Muscle of leg (tissue), 11 donors: ENCODE measurements around the gene FBXO42. TPM values are rescaled to one million over a fixed set of nuclear protein-coding genes. Genes with fewer than 3 reads are reported as not detected.
A peak's percentile ranks its signal among the peaks of the same experiment; 100 is the strongest.
"Not testable (repeated sequence)": the region's sequence is repeated elsewhere in the genome, so short reads cannot be mapped to it uniquely, and the experiment has no call there.

ENCODE experiments used
- DNase-seq: peaks from one replicate; pipeline ENCODE4 v3.0.0; 2013
- H3K27ac ChIP-seq: one replicate; pipeline ENCODE4 v1.5.1; 2013; ENCODE audit warnings: mild to moderate bottlenecking, low read length, control low read depth
- H3K27me3 ChIP-seq: one replicate; pipeline ENCODE4 v1.6.1; 2013; ENCODE audit warnings: low read length; ENCODE audit not compliant: control insufficient read depth, insufficient read depth
- H3K36me3 ChIP-seq: one replicate; pipeline ENCODE4 v1.6.1; 2013; ENCODE audit warnings: low read length; ENCODE audit not compliant: control insufficient read depth, insufficient read depth
- H3K4me1 ChIP-seq: one replicate; pipeline ENCODE4 v1.6.1; 2013; ENCODE audit warnings: low read length; ENCODE audit not compliant: control insufficient read depth, insufficient read depth
- H3K4me3 ChIP-seq: one replicate; pipeline ENCODE4 v1.5.1; 2013; ENCODE audit warnings: low read length, control low read depth
- H3K9me3 ChIP-seq: replicated peaks from 2 replicates; pipeline ENCODE4 v1.6.1; 2013; ENCODE audit warnings: low read depth, low read length; ENCODE audit not compliant: control insufficient read depth
- WGBS: methylation state at CpG from one replicate; pipeline ENCODE4 v1.1.5; 2013; ENCODE audit warnings: missing lambda C conversion rate; ENCODE audit not compliant: insufficient coverage; 5-methylcytosine and 5-hydroxymethylcytosine counted together
- polyA plus RNA-seq, 8 donors: library from polyadenylated mRNA; unstranded; fragments of 120-200 nt; gene quantifications; one replicate each; pipeline versions ENCODE4 v1.2.1 to v1.2.3, GENCODE V29; 2013; ENCODE audit warnings: inconsistent platforms in 1 of 8, low replicate concordance in 1 of 8; ENCODE audit not compliant: insufficient read length in 8 of 8, insufficient read depth in 1 of 8
- total RNA-seq: library from RNA; stranded (reverse); fragments of 120-200 nt; gene quantifications from one replicate; pipeline ENCODE4 v1.2.4, GENCODE V29; 2013

The FBXO42 gene
- total and polyA plus RNA-seq, 9 donors: 14.8 to 21.0 (median 16.5) TPM

DNA sequence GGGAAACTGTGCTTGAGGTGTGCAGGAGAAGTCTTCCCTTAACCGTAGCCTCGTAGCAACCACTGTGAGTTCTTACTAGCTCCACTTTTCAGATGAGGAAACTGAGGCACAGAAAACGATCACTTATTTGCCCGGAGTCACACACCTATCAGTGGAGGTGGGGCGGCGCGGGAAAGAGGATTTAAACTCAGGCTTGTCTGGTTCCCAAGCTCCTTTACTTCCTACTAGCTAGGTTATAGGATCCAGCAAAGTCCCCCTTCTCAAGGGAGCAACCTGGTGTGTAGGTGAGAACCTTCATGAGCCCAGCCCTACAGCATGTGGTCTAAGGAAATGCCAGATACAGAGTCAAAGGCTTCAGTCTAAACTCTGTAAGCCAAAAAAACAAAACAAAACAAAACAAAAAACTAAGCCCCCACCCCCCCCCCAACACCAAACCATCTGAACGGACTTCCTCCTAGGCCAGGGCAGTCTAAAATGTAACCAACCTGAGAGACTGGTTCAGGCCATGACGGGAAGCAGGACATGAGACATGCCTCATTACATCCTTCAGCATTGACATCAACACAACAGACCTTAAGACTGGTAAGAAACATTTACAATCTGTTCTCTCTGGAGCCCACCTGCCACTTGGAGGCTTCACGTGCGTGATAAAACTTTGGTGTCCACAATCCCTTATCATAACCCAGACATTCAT lies 709 bp upstream of the FBXO42 start:
- Histone ChIP-seq H3K4me1 (peaks cover 13% of the 10 kb centered on the region), H3K9me3 (no peaks in the 10 kb centered on the region), H3K4me3 (peak overlapping the region; percentile 99), H3K27me3 (no peaks in the 10 kb centered on the region), H3K36me3 (peaks cover 5% of the 10 kb centered on the region), H3K27ac (peak overlapping the region; percentile 90)
- no peak for DNase-seq
- 25% methylated on average over 4 of the region's 11 CpGs for WGBS

DNA sequence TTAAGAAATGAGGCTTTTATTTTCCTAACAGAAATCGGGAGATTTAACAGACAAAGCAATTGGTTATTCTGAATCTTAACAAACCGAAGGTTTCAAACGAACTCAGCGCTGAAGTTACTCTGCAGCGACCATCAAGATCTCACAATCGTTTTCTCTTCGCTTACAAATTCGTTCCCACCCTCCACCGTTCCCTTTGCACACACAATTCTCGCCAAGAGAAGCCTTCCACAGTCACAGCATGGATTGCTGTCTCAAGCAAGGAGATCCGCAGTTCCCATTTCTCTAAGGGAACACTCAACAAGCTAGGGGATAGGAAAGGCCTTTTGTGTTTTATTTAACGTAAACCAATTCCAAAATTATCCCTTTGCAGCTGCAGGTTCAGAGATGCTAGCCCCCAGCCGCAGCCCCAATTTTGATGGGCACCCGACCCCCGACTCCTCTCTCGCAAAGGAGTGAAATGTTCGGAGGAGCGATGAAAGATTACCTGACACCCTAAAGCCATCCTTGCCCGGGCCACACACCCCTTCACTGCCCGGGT lies 755 bp downstream of the FBXO42 start:
- peak overlapping the region; percentile 99 for H3K4me3 ChIP-seq
- DNase-seq: peak; percentile 72
- no peaks in the 10 kb centered on the region for H3K9me3 ChIP-seq
- 0% methylated on average over 10 of the region's 20 CpGs for WGBS
- H3K36me3 ChIP-seq: peaks cover 5% of the 10 kb centered on the region
- H3K27me3 ChIP-seq: no peaks in the 10 kb centered on the region
- peak overlapping the region; percentile 93 for H3K27ac ChIP-seq
- H3K4me1 ChIP-seq: peaks cover 13% of the 10 kb centered on the region

GRCh38 chr1:16349847-16350406 lies 2.4 kb downstream of the FBXO42 start:
- no peak overlapping the region for H3K4me3 ChIP-seq
- peaks cover 5% of the 10 kb centered on the region for H3K36me3 ChIP-seq
- H3K4me1 ChIP-seq: peaks cover 13% of the 10 kb centered on the region
- no peaks in the 10 kb centered on the region for H3K9me3 ChIP-seq
- WGBS: 54% methylated on average over 2 of the region's 2 CpGs
- H3K27me3 ChIP-seq: no peaks in the 10 kb centered on the region
- no peak for DNase-seq
- H3K27ac ChIP-seq: peak overlapping the region; percentile 93

DNA sequence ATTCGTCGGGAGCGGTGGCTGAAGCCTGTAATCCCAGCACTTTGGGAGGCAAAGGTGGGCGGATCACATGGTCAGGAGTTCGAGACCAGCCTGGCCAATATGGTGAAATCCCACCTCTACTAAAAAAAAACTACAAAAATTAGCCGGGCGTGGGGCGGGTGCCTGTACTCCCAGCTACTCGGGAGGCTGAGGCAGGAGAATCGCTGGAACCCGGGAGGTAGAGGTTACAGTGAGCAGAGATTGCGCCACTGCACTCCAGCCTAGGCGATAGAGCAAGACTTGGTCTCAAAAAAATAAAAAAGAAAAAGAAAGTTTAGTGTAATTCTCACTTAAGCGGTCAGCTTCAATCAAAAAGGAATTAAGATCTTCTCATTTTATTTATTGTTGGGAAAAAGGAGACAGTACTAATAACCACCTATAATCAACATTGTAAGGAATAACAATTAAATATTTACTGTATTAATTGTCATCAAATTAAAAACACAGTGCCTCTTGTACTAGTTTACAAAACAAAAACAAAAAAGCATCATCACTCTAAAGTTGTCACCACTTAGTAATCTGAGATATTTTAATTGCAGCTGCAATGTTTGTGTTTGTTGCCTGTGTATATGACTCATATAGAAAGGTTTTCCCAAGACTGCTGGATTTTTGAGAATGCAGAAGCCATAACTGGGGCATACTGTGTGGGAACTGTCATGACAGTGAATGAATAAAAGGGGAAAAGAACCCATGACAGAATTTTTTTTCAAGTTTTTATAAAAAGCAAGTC lies 3.7 kb downstream of the FBXO42 start:
- H3K4me1 ChIP-seq: peaks cover 13% of the 10 kb centered on the region
- H3K4me3 ChIP-seq: no peak overlapping the region
- no peak overlapping the region for H3K27ac ChIP-seq

DNA sequence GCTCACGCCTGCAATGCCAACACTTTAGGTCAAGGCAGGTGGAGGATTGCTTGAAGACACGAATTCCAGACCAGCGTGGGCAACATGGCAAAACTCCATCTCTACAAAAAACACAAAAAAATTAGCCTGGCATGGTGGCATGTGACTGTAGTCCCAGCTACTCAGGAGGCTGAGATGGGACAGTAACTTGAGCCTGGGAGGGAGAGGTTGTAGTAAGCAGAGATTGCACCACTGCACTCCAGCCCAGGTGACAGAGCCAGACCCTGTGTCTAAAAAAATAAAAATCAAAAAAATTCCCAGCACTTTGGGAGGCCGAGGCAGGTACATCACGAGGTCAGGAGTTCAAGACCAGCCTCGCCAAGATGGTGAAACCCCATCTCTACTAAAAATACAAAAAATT lies 9.0 kb downstream of the FBXO42 start:
- not testable (repeated sequence) for H3K4me1 ChIP-seq, H3K9me3 ChIP-seq, DNase-seq, H3K4me3 ChIP-seq, H3K36me3 ChIP-seq, H3K27ac ChIP-seq, H3K27me3 ChIP-seq
- no CpG with 5 or more reads among the region's 6 CpGs for WGBS

More for the DNA sequence above, 3.7 kb downstream of the FBXO42 start:
- WGBS: 94% methylated on average over 3 of the region's 14 CpGs
- Histone ChIP-seq H3K9me3 (no peaks in the 10 kb centered on the region), H3K27me3 (no peaks in the 10 kb centered on the region), H3K36me3 (peaks cover 5% of the 10 kb centered on the region)
- no peak for DNase-seq

GRCh38 chr1:16342331-16343062 lies 9.8 kb downstream of the FBXO42 start:
- no CpG with 5 or more reads among the region's 10 CpGs for WGBS
- no peaks in the 10 kb centered on the region for H3K36me3 ChIP-seq
- no peaks in the 10 kb centered on the region for H3K27me3 ChIP-seq
- H3K9me3 ChIP-seq: no peaks in the 10 kb centered on the region
- no peak overlapping the region for H3K27ac ChIP-seq
- no peak for DNase-seq
- H3K4me1 ChIP-seq: no peaks in the 10 kb centered on the region
- H3K4me3 ChIP-seq: no peak overlapping the region

DNA sequence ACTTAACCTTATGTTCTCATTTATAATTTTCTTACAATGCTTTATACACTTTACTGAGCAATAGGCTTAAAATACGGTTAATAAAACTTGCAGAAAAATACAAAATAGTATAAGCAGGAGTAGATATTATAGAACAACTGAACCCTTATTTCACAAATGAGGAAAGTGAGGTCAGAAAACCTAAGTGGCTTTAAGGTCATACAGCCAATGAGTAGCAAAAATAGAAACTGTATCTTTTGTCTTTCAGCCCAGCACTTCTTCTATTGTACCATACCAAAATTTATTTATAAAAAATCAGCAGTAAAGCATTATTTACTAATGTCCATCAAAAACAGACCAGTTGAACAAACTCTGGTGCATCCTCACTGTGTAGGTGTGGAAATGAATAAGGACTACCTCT lies 11.6 kb downstream of the FBXO42 start:
- H3K4me3 ChIP-seq: no peak overlapping the region
- DNase-seq: no peak
- WGBS: no CpG with 5 or more reads among the region's 1 CpG
- H3K27me3 ChIP-seq: no peaks in the 10 kb centered on the region
- no peaks in the 10 kb centered on the region for H3K9me3 ChIP-seq
- no peaks in the 10 kb centered on the region for H3K36me3 ChIP-seq
- no peaks in the 10 kb centered on the region for H3K4me1 ChIP-seq
- no peak overlapping the region for H3K27ac ChIP-seq

DNA sequence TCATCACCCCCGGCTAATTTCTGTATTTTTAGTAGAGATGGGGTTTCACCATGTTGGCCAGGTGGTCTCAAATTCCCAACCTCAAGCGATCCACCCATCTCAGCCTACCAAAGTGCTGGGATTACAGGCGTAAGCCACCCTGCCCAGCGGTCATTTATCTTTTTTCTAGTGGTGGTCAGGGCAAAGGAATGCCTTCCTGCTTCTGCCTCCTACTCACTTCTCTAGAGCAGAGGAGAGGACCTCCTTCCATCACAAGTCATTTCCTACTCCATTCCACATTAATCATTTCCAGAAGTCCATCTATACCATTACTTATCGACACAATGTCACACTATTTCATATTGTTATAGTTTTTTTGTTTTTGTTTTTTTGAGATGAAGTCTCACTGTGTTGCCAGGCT lies 13.3 kb downstream of the FBXO42 start:
- DNase-seq: no peak
- Histone ChIP-seq H3K36me3 (no peaks in the 10 kb centered on the region), H3K4me3 (no peak overlapping the region), H3K9me3 (no peaks in the 10 kb centered on the region), H3K27me3 (no peaks in the 10 kb centered on the region), H3K4me1 (no peaks in the 10 kb centered on the region), H3K27ac (no peak overlapping the region)
- WGBS: no CpG with 5 or more reads among the region's 5 CpGs

DNA sequence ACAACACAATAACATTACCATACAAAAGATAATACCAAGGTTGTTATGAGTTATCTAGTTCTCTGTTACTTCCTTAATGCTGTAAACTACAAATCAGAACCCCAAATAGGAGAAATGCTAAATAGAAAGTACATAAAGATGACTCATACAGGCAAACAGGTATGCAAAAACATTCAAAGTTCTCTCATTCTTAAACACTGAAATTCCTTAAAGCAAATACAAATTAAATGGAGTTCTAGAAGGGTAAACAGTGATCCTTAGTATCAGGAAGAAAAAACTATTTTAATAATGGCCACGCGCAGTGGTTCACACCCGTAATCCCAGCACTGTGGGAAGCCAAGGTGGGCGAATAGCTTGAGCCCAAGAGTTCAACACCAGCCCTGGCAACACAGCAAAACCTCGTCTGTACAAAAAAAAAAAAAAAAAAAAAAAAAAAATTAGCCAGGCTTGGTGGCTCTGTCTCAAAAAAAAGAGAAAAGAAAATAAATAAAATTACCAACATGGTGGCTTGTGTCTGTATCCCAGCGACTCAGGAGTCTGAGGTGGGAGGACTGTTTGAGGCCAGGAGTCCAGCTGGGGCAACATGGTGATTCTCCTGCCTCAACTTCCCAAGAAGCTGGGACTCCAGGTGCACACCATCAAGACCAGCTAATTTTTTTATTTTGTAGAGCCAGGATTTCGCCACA lies 17.5 kb downstream of the FBXO42 start:
- Histone ChIP-seq H3K27ac (no peak overlapping the region), H3K27me3 (no peaks in the 10 kb centered on the region), H3K36me3 (no peaks in the 10 kb centered on the region), H3K9me3 (no peaks in the 10 kb centered on the region), H3K4me3 (no peak overlapping the region), H3K4me1 (no peaks in the 10 kb centered on the region)
- 100% methylated on average over 1 of the region's 7 CpGs for WGBS
- DNase-seq: no peak
